LNCAP (cell line): ENCODE results near the gene TRPC4.

ENCODE experiments used
- TF ChIP-seq, protein P1 (sequence below): fragments of 450-650 bp; IDR thresholded peaks from 2 replicates; pipeline ENCODE4 v1.5.1; 2017; ENCODE audit warnings: mild to moderate bottlenecking

Gene TRPC4

DNA sequence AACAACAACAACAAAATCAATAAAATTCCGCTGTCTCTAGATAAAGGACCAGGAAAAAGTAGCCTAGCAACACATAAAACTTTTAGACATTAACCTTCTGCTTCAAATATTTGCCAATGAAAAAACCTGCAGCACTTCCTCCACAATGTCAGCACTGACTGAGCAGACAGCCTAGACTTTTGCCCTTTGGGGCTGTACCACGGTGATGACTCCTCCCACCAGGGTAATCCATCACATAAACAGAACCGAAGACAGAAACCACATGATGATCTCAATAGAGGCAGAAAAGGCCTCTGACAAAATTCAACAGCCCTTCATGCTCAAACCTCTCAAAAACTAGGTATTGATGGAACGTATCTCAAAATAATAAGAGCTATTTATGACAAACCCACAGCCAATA lies 30.2 kb upstream of the TRPC4 start:
- TF ChIP-seq, protein P1, sequence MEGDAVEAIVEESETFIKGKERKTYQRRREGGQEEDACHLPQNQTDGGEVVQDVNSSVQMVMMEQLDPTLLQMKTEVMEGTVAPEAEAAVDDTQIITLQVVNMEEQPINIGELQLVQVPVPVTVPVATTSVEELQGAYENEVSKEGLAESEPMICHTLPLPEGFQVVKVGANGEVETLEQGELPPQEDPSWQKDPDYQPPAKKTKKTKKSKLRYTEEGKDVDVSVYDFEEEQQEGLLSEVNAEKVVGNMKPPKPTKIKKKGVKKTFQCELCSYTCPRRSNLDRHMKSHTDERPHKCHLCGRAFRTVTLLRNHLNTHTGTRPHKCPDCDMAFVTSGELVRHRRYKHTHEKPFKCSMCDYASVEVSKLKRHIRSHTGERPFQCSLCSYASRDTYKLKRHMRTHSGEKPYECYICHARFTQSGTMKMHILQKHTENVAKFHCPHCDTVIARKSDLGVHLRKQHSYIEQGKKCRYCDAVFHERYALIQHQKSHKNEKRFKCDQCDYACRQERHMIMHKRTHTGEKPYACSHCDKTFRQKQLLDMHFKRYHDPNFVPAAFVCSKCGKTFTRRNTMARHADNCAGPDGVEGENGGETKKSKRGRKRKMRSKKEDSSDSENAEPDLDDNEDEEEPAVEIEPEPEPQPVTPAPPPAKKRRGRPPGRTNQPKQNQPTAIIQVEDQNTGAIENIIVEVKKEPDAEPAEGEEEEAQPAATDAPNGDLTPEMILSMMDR = no peak

- TF ChIP-seq, protein P1 = no peak
Observed at GRCh38 chr13:37893321-37893720, 23.7 kb upstream of the TRPC4 start.

- TF ChIP-seq, protein P1 = no peak
Observed at GRCh38 chr13:37889820-37890219, 20.2 kb upstream of the TRPC4 start.

DNA sequence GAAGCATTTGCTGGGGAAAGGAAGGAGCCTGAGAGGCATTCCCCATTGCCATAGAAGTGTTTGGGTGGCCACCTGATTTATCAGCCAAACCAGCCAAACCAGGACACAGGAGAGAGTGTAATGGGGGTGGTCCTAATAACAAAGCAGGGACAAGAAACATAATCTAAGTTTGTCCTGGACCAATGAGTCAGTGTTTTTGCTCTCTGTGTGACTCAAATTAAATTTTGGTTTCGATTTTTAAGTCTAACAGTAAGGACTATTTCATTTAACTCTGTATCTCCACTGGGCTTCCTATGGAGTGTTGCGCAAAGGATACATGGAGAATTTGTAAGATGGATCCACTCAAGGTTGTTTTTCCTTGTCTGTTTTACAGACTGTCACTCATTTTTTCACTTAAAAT lies 19.5 kb upstream of the TRPC4 start:
- TF ChIP-seq, protein P1 = no peak

DNA sequence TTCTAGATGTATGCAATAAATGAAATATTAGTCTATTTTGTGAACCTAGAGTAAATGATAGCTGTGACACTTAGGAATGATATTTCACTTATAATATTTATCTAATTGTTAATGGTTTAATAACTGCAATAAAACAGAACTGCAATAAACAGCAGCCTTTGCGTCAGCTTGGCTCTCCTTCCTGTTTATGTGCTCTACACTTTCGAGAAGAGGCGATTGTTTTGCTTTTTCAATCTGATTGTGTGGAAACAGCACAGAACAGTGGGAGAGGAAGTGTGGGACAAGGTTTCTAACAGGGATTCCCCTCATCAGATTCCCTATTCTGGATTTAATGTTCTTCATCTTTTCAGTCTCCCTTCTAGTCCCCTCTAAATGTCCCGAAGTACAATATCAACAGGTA lies 17.3 kb upstream of the TRPC4 start:
- TF ChIP-seq, protein P1 = no peak

GRCh38 chr13:37884674-37885073 lies 15.1 kb upstream of the TRPC4 start:
- TF ChIP-seq, protein P1 = no peak

GRCh38 chr13:37884026-37884425 lies 14.5 kb upstream of the TRPC4 start:
- TF ChIP-seq, protein P1 = no peak

- TF ChIP-seq, protein P1 = no peak
Observed at GRCh38 chr13:37878921-37879320, 9.3 kb upstream of the TRPC4 start.
